ENCODE measurements around the gene ACKR3. TPM values are rescaled to one million over a fixed set of nuclear protein-coding genes. Genes with fewer than 3 reads are reported as not detected.

The ACKR3 gene
- polyA plus RNA-seq, 2 of the 4 experiments (the other 2 are of a cell fraction) = 21.3 to 33.2 TPM

DNA sequence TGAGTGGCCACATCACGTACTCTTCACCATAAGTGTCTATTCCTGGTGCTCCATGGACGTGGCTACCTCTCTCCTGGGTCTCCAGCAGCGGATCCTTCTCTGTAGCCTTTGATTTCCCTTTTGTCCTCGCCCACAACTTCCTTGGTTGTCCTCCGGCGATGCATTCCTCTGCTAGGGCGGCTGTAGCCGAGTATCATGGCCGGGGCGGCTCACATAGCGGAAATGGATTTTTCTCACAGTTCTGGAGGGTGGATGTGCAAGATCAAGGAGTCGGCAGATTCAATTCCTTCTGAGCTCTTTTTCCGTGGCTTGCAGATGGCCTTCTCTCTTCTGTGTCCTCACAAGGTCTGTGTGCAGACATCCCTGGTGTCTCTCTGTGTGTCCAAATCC is 35.7 kb downstream of the ACKR3 start:
- CTCF ChIA-PET = interaction anchor here (0.6 to 1.3 kb wide), 2 partner anchors 252 to 1307 kb away, joined by 3 read pairs; no protein-coding TSS in a partner anchor

DNA sequence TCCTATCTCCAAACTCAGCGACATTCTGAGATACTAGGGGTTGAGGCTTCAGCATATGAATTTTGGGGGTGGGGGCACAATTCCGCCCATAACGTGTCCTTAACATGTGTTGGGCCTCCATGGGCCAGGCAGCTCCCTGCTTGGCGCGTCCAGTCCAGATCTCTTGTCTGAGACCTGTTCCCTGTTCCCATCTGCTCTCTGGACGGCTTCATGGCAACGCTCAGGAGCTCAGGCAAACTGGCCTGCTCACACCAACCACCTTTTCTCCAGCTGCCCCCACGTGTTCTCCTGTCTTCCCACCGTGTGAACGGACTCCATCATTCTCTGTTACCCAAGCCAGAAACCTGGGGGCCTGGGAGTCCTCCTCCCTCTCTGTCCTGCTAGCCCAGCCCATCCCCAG is 36.4 kb downstream of the ACKR3 start:
- CTCF ChIA-PET = no interaction called here
- no peak for DNase-seq (ENCODE audit: low read depth in 1 of 2, low spot score in 1 of 2)
- POLR2A ChIA-PET = no interaction called here
- 55% methylated on average over 10 of the region's 10 CpGs for WGBS (ENCODE audit: missing lambda C conversion rate)
- TF ChIP-seq, protein P1, sequence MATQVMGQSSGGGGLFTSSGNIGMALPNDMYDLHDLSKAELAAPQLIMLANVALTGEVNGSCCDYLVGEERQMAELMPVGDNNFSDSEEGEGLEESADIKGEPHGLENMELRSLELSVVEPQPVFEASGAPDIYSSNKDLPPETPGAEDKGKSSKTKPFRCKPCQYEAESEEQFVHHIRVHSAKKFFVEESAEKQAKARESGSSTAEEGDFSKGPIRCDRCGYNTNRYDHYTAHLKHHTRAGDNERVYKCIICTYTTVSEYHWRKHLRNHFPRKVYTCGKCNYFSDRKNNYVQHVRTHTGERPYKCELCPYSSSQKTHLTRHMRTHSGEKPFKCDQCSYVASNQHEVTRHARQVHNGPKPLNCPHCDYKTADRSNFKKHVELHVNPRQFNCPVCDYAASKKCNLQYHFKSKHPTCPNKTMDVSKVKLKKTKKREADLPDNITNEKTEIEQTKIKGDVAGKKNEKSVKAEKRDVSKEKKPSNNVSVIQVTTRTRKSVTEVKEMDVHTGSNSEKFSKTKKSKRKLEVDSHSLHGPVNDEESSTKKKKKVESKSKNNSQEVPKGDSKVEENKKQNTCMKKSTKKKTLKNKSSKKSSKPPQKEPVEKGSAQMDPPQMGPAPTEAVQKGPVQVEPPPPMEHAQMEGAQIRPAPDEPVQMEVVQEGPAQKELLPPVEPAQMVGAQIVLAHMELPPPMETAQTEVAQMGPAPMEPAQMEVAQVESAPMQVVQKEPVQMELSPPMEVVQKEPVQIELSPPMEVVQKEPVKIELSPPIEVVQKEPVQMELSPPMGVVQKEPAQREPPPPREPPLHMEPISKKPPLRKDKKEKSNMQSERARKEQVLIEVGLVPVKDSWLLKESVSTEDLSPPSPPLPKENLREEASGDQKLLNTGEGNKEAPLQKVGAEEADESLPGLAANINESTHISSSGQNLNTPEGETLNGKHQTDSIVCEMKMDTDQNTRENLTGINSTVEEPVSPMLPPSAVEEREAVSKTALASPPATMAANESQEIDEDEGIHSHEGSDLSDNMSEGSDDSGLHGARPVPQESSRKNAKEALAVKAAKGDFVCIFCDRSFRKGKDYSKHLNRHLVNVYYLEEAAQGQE (IDR thresholded peaks at IDR 0.05) = no peak
- TF ChIP-seq MAFK (IDR thresholded peaks at IDR 0.05; ENCODE audit: partially characterized antibody) (no peak), FOSL2 (IDR thresholded peaks at IDR 0.05) (no peak), FOSL2 (CRISPR knock-in tag; IDR thresholded peaks at IDR 0.05) (no peak), TFCP2L1 (CRISPR knock-in tag; IDR thresholded peaks at IDR 0.05) (no peak), JUN (IDR thresholded peaks at IDR 0.05) (no peak), FOXS1 (CRISPR knock-in tag; IDR thresholded peaks at IDR 0.05) (no peak), NFE2L2 (conservative IDR thresholded peaks at IDR 0.05; ENCODE audit: low read length) (no peak), CBX8 (IDR thresholded peaks at IDR 0.05) (no peak), HDAC2 (IDR thresholded peaks at IDR 0.05) (no peak), SREBF2 (IDR thresholded peaks at IDR 0.05) (no peak), ZNF302 (CRISPR knock-in tag; IDR thresholded peaks at IDR 0.05) (no peak), BHLHE40 (IDR thresholded peaks at IDR 0.05; ENCODE audit: low read depth, low read length) (no peak), FOSB (CRISPR knock-in tag; IDR thresholded peaks at IDR 0.05) (no peak), NPAS2 (CRISPR knock-in tag; IDR thresholded peaks at IDR 0.05; ENCODE audit: borderline replicate concordance) (no peak), SMC3 (IDR thresholded peaks at IDR 0.05) (no peak), RFX5 (IDR thresholded peaks at IDR 0.05) (no peak), CBX2 (IDR thresholded peaks at IDR 0.05; ENCODE audit: borderline replicate concordance, low read depth) (no peak), GATA3 (IDR thresholded peaks at IDR 0.05; ENCODE audit: borderline replicate concordance) (no peak), NR3C1 (IDR thresholded peaks at IDR 0.05) (no peak)
- TF ChIP-seq, protein P2, sequence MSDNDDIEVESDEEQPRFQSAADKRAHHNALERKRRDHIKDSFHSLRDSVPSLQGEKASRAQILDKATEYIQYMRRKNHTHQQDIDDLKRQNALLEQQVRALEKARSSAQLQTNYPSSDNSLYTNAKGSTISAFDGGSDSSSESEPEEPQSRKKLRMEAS (IDR thresholded peaks at IDR 0.05) = no peak
- Histone ChIP-seq H3K4me1 (no peaks in the 10 kb centered on the region), H3K4me2 (no peak overlapping the region), H3K9me3 (no peaks in the 10 kb centered on the region), H3K27ac (no peak overlapping the region), H3K4me3 (no peak overlapping the region)
- FAIRE-seq = no peak
- ATAC-seq = no peak

More for the DNA sequence above, 35.7 kb downstream of the ACKR3 start:
- Histone ChIP-seq H3K4me2 (no peak overlapping the region), H3K4me1 (no peaks in the 10 kb centered on the region), H3K4me3 (no peak overlapping the region), H3K9me3 (no peaks in the 10 kb centered on the region), H3K27ac (no peak overlapping the region)
- DNase-seq (ENCODE audit: low read depth in 1 of 2, low spot score in 1 of 2) (no peak), ATAC-seq (no peak), FAIRE-seq (no peak)
- WGBS (ENCODE audit: missing lambda C conversion rate) = 56% methylated on average over 13 of the region's 13 CpGs
- TF ChIP-seq KDM1A (IDR thresholded peaks at IDR 0.05; ENCODE audit: low read depth) (no peak), JUNB (IDR thresholded peaks at IDR 0.05) (no peak), MYC (IDR thresholded peaks at IDR 0.05; ENCODE audit: borderline replicate concordance, low read length) (no peak), CBX8 (IDR thresholded peaks at IDR 0.05) (no peak), ESRRA (IDR thresholded peaks at IDR 0.05; ENCODE audit: borderline replicate concordance, low read length) (no peak), CHD2 (IDR thresholded peaks at IDR 0.05; ENCODE audit: low read length, partially characterized antibody) (no peak), FOSL2 (IDR thresholded peaks at IDR 0.05) (no peak), FOSL2 (CRISPR knock-in tag; IDR thresholded peaks at IDR 0.05) (no peak), RAD21 (conservative IDR thresholded peaks at IDR 0.05 in 1 of 2, IDR thresholded peaks at IDR 0.05 in 1 of 2) (no peak), EP300 (IDR thresholded peaks at IDR 0.05) (no peak), CBX2 (IDR thresholded peaks at IDR 0.05; ENCODE audit: borderline replicate concordance, low read depth) (no peak), HOXB5 (CRISPR knock-in tag; IDR thresholded peaks at IDR 0.05) (no peak), SREBF2 (IDR thresholded peaks at IDR 0.05) (no peak), RFX5 (IDR thresholded peaks at IDR 0.05) (no peak), GATA3 (IDR thresholded peaks at IDR 0.05; ENCODE audit: borderline replicate concordance) (no peak), MAZ (IDR thresholded peaks at IDR 0.05; ENCODE audit: borderline replicate concordance, low read depth, low read length) (no peak), FOXS1 (CRISPR knock-in tag; IDR thresholded peaks at IDR 0.05) (no peak), ZNF302 (CRISPR knock-in tag; IDR thresholded peaks at IDR 0.05) (no peak)
- TF ChIP-seq, protein P3, sequence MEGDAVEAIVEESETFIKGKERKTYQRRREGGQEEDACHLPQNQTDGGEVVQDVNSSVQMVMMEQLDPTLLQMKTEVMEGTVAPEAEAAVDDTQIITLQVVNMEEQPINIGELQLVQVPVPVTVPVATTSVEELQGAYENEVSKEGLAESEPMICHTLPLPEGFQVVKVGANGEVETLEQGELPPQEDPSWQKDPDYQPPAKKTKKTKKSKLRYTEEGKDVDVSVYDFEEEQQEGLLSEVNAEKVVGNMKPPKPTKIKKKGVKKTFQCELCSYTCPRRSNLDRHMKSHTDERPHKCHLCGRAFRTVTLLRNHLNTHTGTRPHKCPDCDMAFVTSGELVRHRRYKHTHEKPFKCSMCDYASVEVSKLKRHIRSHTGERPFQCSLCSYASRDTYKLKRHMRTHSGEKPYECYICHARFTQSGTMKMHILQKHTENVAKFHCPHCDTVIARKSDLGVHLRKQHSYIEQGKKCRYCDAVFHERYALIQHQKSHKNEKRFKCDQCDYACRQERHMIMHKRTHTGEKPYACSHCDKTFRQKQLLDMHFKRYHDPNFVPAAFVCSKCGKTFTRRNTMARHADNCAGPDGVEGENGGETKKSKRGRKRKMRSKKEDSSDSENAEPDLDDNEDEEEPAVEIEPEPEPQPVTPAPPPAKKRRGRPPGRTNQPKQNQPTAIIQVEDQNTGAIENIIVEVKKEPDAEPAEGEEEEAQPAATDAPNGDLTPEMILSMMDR (IDR thresholded peaks at IDR 0.05) = no peak
- POLR2A ChIA-PET = no interaction called here
